Diencephalon (tissue), 1 donor: ENCODE measurements around the gene PRAMEF20. TPM values are rescaled to one million over a fixed set of nuclear protein-coding genes. Genes with fewer than 3 reads are reported as not detected.

Source experiments
- total RNA-seq: library from RNA; depleted of rRNA; stranded (reverse); fragments of >200 nt; gene quantifications from one replicate; pipeline ENCODE4 v1.2.3, GENCODE V29; 2014

PRAMEF20 gene
- total RNA-seq, result not detected

GRCh38 chr1:13410150-13410549 lies at the start of gene PRAMEF20:
TSS of gene PRAMEF20 (plus strand) at chr1:13410450. CDS start at chr1:13416355, 5,905 bp downstream.

GRCh38 chr1:13389332-13389731 lies 20.9 kb upstream of the PRAMEF20 start, which contains the start of gene PRAMEF17:
TSS of gene PRAMEF17 (plus strand) at chr1:13389632. CDS start at chr1:13389658, 26 bp downstream.

Other genes starting within 250 kb of the PRAMEF20 start
- not detected for gene HNRNPCL4, start 244.8 kb upstream of the PRAMEF20 start, total RNA-seq
- not detected for gene PRAMEF9, start 238.6 kb upstream of the PRAMEF20 start, total RNA-seq
- not detected for gene PRAMEF13, start 209.0 kb upstream of the PRAMEF20 start, total RNA-seq
- gene PRAMEF18, start 184.3 kb upstream of the PRAMEF20 start, total RNA-seq, result not detected
- not detected for gene PRAMEF5, start 156.3 kb upstream of the PRAMEF20 start, total RNA-seq
- not detected for gene PRAMEF8, start 125.3 kb upstream of the PRAMEF20 start, total RNA-seq
- gene PRAMEF33, start 106.9 kb upstream of the PRAMEF20 start, total RNA-seq, result not detected
- gene PRAMEF15, start 94.9 kb upstream of the PRAMEF20 start, total RNA-seq, result not detected
- gene PRAMEF14, start 63.3 kb upstream of the PRAMEF20 start, total RNA-seq, result not detected
- gene PRAMEF19, start 38.5 kb upstream of the PRAMEF20 start, total RNA-seq, result not detected
- not detected for gene PRAMEF17, start 20.8 kb upstream of the PRAMEF20 start, total RNA-seq
- 0.46 TPM for gene LRRC38, start 103.6 kb downstream of the PRAMEF20 start, total RNA-seq
- 11.8 TPM for gene PDPN, start 173.4 kb downstream of the PRAMEF20 start, total RNA-seq